SU-DHL-6 (cell line): Measurements from ENCODE around the gene SMIM38.

ENCODE experiments used
- H2AFZ ChIP-seq: fragments of 200-600 bp; sonication (generic); 2 replicates; pipeline ENCODE4 v1.6.1; 2014; ENCODE audit warnings: low read depth, mild to moderate bottlenecking, moderate library complexity, mixed read lengths, antibody characterized with exemption, low read length; ENCODE audit not compliant: severe bottlenecking
- H3F3A ChIP-seq: fragments of 200-600 bp; shearing (Covaris generic); 2 replicates; pipeline ENCODE4 v1.6.0; 2016; ENCODE audit warnings: antibody characterized with exemption, mild to moderate bottlenecking; ENCODE audit not compliant: insufficient read depth
- H3K27ac ChIP-seq: fragments of 200-600 bp; sonication (generic); 2 replicates; pipeline ENCODE4 v1.5.1; 2016; ENCODE audit warnings: low read depth, mild to moderate bottlenecking, low read length, moderate library complexity, mixed read lengths
- H3K27me3 ChIP-seq: fragments of 200-600 bp; sonication (generic), shearing (Covaris generic); 2 replicates; pipeline ENCODE4 v1.6.0; 2014; ENCODE audit warnings: mild to moderate bottlenecking, low read length
- H3K36me3 ChIP-seq: fragments of 200-600 bp; sonication (generic); 2 replicates; pipeline ENCODE4 v1.6.1; 2014; ENCODE audit warnings: mild to moderate bottlenecking, low read length, mixed read lengths
- H3K4me2 ChIP-seq: fragments of 300-600, 200-600 bp; shearing (Covaris generic), sonication (generic); 2 replicates; pipeline ENCODE4 v1.6.0; 2014; ENCODE audit warnings: low read length, low read depth, mild to moderate bottlenecking; ENCODE audit not compliant: poor library complexity, severe bottlenecking
- H3K4me3 ChIP-seq: fragments of 200-600 bp; sonication (generic); 2 replicates; pipeline ENCODE4 v1.5.1; 2014; ENCODE audit warnings: antibody characterized with exemption, low read length, mild to moderate bottlenecking, mixed read lengths; ENCODE audit not compliant: insufficient read depth, poor library complexity, severe bottlenecking
- H3K79me2 ChIP-seq: fragments of 200-600 bp; sonication (generic); 2 replicates; pipeline ENCODE4 v1.6.1; 2014; ENCODE audit warnings: mild to moderate bottlenecking, low read length, moderate library complexity; ENCODE audit not compliant: insufficient read depth
- H3K9ac ChIP-seq: fragments of 200-600 bp; sonication (generic); 2 replicates; pipeline ENCODE4 v1.7.0; 2014; ENCODE audit warnings: mild to moderate bottlenecking, low read length
- H3K9me2 ChIP-seq: fragments of 200-600 bp; sonication (generic); replicated peaks from 2 replicates; pipeline ENCODE4 v1.6.1; 2014; ENCODE audit warnings: low read length; ENCODE audit not compliant: insufficient read depth
- H3K9me3 ChIP-seq: fragments of 200-600 bp; sonication (generic); 2 replicates; pipeline ENCODE4 v1.6.1; 2014; ENCODE audit warnings: low read length, mixed read lengths; ENCODE audit not compliant: insufficient read depth
- H4K20me1 ChIP-seq: fragments of 200-600 bp; sonication (generic); 2 replicates; pipeline ENCODE4 v1.6.1; 2014; ENCODE audit warnings: low read depth, mild to moderate bottlenecking, antibody characterized with exemption, low read length, moderate library complexity, mixed read lengths
- EZH2phosphoT487 ChIP-seq: fragments of 200-600 bp; sonication (generic), shearing (Covaris generic); conservative IDR thresholded peaks from 2 replicates; pipeline ENCODE4 v1.6.1; 2018; ENCODE audit warnings: mild to moderate bottlenecking, antibody characterized with exemption, low read length, moderate library complexity, mixed read lengths
- TF ChIP-seq, protein P1 (sequence below): fragments of 200-600 bp; sonication (generic); IDR thresholded peaks from one replicate; pipeline ENCODE4 v1.5.1; 2017; ENCODE audit warnings: antibody characterized with exemption, mild to moderate bottlenecking, low read length, moderate library complexity; ENCODE audit not compliant: insufficient read depth, poor library complexity, severe bottlenecking

SMIM38 gene

GRCh38 chr11:69194956-69195355 lies 39.2 kb downstream of the SMIM38 start:
- Histone ChIP-seq H3K27me3 (no peaks in the 10 kb centered on the region), H3K79me2 (no peaks in the 10 kb centered on the region), H3K4me2 (no peak overlapping the region), H3K9me3 (no peaks in the 10 kb centered on the region), H3K36me3 (no peaks in the 10 kb centered on the region), H4K20me1 (no peaks in the 10 kb centered on the region), H3K27ac (no peak overlapping the region), H2AFZ (no peak overlapping the region), H3K9ac (no peak overlapping the region), H3K4me3 (no peak overlapping the region), H3K9me2 (no peaks in the 10 kb centered on the region), H3F3A (no peaks in the 10 kb centered on the region)
- no peak for TF ChIP-seq EZH2phosphoT487
- TF ChIP-seq, protein P1, sequence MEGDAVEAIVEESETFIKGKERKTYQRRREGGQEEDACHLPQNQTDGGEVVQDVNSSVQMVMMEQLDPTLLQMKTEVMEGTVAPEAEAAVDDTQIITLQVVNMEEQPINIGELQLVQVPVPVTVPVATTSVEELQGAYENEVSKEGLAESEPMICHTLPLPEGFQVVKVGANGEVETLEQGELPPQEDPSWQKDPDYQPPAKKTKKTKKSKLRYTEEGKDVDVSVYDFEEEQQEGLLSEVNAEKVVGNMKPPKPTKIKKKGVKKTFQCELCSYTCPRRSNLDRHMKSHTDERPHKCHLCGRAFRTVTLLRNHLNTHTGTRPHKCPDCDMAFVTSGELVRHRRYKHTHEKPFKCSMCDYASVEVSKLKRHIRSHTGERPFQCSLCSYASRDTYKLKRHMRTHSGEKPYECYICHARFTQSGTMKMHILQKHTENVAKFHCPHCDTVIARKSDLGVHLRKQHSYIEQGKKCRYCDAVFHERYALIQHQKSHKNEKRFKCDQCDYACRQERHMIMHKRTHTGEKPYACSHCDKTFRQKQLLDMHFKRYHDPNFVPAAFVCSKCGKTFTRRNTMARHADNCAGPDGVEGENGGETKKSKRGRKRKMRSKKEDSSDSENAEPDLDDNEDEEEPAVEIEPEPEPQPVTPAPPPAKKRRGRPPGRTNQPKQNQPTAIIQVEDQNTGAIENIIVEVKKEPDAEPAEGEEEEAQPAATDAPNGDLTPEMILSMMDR = no peak

DNA sequence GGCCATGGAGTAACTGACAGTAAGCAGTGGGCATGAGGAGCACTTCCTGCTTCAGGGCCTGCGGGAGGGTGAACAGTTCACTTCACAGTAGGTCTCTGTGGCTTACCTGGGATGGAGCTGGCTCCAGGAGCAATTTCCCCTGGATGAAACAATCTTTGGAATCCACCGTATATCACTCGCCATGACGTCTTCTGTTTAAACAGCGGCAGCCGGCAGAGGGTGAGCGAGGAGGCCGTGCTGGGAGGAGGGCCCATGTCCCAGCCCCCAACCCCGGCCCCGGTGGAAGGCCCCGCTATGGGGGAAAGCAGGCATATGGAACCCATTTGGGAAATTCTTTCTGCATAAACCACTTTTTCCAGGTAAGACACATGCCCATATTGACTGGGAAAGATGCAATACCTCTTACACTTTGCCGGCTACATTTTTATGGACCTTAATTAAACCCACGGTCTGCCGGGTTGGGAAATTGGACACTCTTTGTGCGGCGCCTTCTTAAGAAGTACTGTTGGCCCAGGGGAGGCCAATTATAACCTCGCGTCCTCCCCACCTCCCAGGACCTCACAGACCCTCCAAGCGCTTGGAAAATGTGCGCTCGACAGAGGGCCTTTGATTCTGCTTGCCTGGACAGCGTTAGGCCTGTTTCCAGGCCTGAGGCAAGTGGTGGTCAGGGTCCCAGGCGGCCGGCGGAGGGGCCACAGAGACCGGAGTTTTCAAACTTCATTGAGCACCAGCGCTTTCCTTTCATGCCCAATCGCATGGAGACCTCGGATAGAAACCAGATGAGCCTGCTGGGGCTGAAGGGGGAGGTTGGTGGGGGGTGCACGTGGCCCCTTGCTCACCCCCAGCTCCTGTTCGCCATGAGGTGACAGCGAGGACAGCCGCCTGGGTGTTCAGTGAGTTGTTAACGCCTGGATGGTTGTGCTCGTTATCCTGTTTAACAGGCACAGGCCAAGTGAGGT lies 40.4 kb downstream of the SMIM38 start:
- Histone ChIP-seq H3K27me3 (no peaks in the 10 kb centered on the region), H2AFZ (no peak overlapping the region), H3K9me2 (no peaks in the 10 kb centered on the region), H4K20me1 (no peaks in the 10 kb centered on the region), H3K9me3 (no peaks in the 10 kb centered on the region), H3K4me2 (no peak overlapping the region), H3F3A (no peaks in the 10 kb centered on the region), H3K4me3 (no peak overlapping the region), H3K27ac (no peak overlapping the region), H3K79me2 (no peaks in the 10 kb centered on the region), H3K9ac (no peak overlapping the region), H3K36me3 (no peaks in the 10 kb centered on the region)
- TF ChIP-seq EZH2phosphoT487 = no peak
- TF ChIP-seq, protein P1 = no peak

GRCh38 chr11:69196783-69197169 lies 41.0 kb downstream of the SMIM38 start:
- H3K27ac ChIP-seq = no peak overlapping the region
- H3K36me3 ChIP-seq = no peaks in the 10 kb centered on the region
- H3K4me2 ChIP-seq = no peak overlapping the region
- no peak overlapping the region for H3K4me3 ChIP-seq
- no peaks in the 10 kb centered on the region for H3F3A ChIP-seq
- no peaks in the 10 kb centered on the region for H3K79me2 ChIP-seq
- H3K9me3 ChIP-seq = no peaks in the 10 kb centered on the region
- no peaks in the 10 kb centered on the region for H4K20me1 ChIP-seq
- H3K27me3 ChIP-seq = no peaks in the 10 kb centered on the region
- H2AFZ ChIP-seq = no peak overlapping the region
- H3K9me2 ChIP-seq = no peaks in the 10 kb centered on the region
- TF ChIP-seq, protein P1 = no peak
- TF ChIP-seq EZH2phosphoT487 = no peak
- H3K9ac ChIP-seq = no peak overlapping the region
